Measurements from ENCODE around the gene DBNL.

- TF ChIP-seq CTCF (IDR thresholded peaks at IDR 0.05): no peak
- TF ChIP-seq EZH2 (IDR thresholded peaks at IDR 0.05; ENCODE audit: borderline replicate concordance, insufficient read depth, low read depth, low read length, poor library complexity, severe bottlenecking): no peak
Measured at GRCh38 chr7:44098092-44099068, 53.9 kb downstream of the DBNL start.
